Gastroesophageal sphincter (tissue), 3 donors: Measurements from ENCODE around the gene WDR83.

Experiments used
- CTCF ChIP-seq, 4 experiments: fragments of 200-600 bp in 2 of 4; fragments of 450-650 bp in 2 of 4; sonication (generic) in 1 of 4; IDR thresholded peaks; one replicate each; pipeline ENCODE4 v1.5.1; 2017 to 2019; ENCODE audit warnings: antibody characterized with exemption in 4 of 4, mild to moderate bottlenecking in 2 of 4, moderate library complexity in 2 of 4
- POLR2A ChIP-seq, 2 donors: fragments of 450-650 bp; IDR thresholded peaks; one replicate each; pipeline ENCODE4 v1.6.1; 2017; ENCODE audit warnings: antibody characterized with exemption in 2 of 2, mild to moderate bottlenecking in 2 of 2, moderate library complexity in 1 of 2

DNA sequence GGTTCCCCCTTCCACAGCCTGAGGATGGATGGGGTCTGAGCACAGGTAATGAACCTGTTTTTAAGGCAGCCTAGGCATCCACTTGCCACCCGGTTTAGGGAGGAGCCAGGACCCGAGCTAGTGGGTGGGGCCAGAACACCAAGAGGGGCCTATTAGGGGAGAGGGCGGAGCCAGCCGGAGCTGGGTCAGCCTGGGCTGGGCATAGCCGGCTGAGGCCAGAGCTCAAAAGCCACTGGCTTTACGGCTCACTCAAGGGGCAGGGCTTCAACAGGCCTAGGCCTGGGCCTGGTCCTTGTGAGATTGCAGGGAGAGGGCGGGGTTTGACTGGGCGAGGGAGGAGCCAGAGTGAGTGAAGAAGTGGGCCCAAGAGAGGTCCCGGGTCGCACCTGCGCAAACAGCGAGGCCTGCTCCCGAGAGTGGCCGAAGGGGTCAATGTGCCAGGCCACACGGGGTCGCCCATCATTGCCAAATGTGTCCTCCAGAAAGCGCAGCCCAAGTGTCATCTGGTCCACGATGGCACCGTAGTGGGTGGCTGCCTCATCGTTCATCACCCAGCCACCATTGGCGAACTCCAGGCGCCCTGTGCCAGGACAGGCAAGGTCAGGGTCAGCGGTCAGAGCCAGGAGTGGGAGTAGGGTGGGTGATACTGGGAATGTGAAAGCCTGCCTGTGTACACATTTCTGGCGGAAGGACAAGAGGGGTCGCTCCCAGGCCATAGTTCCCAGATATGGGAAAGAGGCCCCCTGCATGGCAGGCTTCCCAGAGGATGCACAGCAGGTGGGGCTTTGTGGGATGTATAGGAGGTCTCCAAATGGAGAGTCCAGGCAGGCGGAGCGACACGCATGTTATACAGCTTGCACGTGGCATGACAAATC lies 2.0 kb upstream of the WDR83 start:
- no peak for TF ChIP-seq CTCF (IDR thresholded peaks at IDR 0.05)
- no peak for TF ChIP-seq POLR2A (IDR thresholded peaks at IDR 0.05)
